Measurements from ENCODE around the gene SPINK13.

The SPINK13 gene, protein sequence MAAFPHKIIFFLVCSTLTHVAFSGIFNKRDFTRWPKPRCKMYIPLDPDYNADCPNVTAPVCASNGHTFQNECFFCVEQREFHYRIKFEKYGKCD

DNA sequence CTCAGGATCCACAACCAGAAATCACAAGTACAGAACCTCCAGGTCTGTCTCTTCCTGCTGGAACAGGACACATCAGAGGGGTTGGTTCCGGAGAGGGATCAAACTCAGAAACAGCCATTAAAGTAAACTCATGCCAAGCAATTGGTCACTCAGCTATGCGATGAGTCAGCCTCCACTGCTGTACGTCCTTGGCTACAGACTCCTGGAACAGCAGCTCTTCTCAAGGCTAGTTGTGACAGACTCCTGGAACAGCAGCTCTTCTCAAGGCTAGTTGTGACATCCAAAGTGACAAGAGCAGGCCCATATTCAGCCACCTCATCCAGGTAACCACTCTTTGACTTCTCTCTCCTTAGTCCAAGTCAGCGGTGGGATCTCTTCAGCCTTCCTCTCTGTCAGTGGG, at the start of gene SPINK13:
SPINK13 (plus strand) TSS at position 229 of the 400 bp plus-strand sequence. CDS start 1,279 bp downstream, outside the sequence.
- Histone ChIP-seq H3K27ac (ENCODE audit: poor library complexity, severe bottlenecking) (no peak within 1 kb of the TSS), H3K4me1 (ENCODE audit: insufficient read depth, poor library complexity, severe bottlenecking) (no peaks in the 10 kb centered on the region), H3K27me3 (ENCODE audit: insufficient read depth, poor library complexity, severe bottlenecking) (no peaks in the 10 kb centered on the region), H3K36me3 (ENCODE audit: low read depth) (no peaks in the 10 kb centered on the region), H3K9me3 (ENCODE audit: severe bottlenecking) (no peaks in the 10 kb centered on the region), H3K4me3 (ENCODE audit: severe bottlenecking) (no peak within 1 kb of the TSS)
- ATAC-seq (ENCODE audit: low read depth) (peak; percentile 98), DNase-seq (ENCODE audit: low spot score) (no peak)
- TF ChIP-seq, protein P1, sequence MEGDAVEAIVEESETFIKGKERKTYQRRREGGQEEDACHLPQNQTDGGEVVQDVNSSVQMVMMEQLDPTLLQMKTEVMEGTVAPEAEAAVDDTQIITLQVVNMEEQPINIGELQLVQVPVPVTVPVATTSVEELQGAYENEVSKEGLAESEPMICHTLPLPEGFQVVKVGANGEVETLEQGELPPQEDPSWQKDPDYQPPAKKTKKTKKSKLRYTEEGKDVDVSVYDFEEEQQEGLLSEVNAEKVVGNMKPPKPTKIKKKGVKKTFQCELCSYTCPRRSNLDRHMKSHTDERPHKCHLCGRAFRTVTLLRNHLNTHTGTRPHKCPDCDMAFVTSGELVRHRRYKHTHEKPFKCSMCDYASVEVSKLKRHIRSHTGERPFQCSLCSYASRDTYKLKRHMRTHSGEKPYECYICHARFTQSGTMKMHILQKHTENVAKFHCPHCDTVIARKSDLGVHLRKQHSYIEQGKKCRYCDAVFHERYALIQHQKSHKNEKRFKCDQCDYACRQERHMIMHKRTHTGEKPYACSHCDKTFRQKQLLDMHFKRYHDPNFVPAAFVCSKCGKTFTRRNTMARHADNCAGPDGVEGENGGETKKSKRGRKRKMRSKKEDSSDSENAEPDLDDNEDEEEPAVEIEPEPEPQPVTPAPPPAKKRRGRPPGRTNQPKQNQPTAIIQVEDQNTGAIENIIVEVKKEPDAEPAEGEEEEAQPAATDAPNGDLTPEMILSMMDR (IDR thresholded peaks at IDR 0.05; ENCODE audit: poor library complexity, severe bottlenecking) = no peak

DNA sequence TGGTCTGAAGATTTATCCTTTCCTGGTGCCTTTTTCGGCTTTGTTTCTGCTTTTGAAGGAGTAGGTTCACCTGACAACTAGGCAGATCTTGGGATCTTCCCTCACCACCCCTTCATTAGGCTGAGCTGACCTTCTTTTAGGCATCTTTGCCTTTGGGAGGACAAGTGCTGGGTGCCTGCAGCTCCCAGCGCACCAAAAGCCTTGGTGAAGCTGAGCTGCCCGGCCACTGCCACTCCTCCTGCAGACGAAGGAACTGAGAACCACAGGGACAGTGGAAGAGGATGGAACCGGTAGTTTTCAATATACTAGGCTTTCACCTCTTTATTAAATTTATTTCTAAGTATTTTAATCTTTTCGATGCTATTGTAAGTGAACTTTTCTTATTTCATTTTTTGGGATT, 47.1 kb upstream of the SPINK13 start:
- Histone ChIP-seq H3K36me3 (ENCODE audit: low read depth) (no peaks in the 10 kb centered on the region), H3K9me3 (ENCODE audit: severe bottlenecking) (no peaks in the 10 kb centered on the region), H3K27ac (ENCODE audit: poor library complexity, severe bottlenecking) (no peak overlapping the region), H3K4me1 (ENCODE audit: insufficient read depth, poor library complexity, severe bottlenecking) (peaks cover 17% of the 10 kb centered on the region), H3K4me3 (ENCODE audit: severe bottlenecking) (no peak overlapping the region), H3K27me3 (ENCODE audit: insufficient read depth, poor library complexity, severe bottlenecking) (no peaks in the 10 kb centered on the region)
- TF ChIP-seq, protein P1 (IDR thresholded peaks at IDR 0.05; ENCODE audit: poor library complexity, severe bottlenecking) = no peak
- no peak for DNase-seq (ENCODE audit: low spot score)
- ATAC-seq (ENCODE audit: low read depth) = no peak

DNA sequence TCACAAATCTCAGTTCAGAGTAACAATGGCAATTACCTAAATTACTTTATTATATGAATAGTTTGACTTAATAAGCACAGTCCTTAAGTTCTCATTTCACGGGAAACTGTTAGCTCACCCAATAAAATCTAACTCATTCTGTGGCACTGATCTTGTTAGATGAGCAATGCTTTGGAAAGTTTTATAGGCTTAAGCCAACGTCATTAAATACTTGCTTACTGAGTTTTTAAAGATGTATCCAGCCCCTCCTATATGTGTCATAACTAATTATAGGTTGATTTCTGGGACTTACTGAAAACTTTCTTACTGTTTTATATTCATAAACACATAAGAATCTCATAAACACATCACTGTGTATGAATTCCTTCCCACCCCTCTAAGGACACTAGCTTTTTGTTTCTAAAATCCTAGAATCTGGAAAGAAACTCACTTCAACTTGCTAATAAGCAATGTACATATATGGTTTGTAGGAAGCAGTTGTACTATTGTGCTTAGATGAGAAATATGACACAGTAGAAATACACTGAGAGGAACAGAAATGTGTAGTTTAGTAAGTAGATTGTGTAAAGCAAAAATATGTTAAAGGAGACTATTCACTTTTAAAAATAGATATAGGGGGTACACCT, 44.4 kb upstream of the SPINK13 start:
- DNase-seq (ENCODE audit: low spot score) (no peak), ATAC-seq (ENCODE audit: low read depth) (peak; percentile 95)
- Histone ChIP-seq H3K4me1 (ENCODE audit: insufficient read depth, poor library complexity, severe bottlenecking) (peaks cover 17% of the 10 kb centered on the region), H3K9me3 (ENCODE audit: severe bottlenecking) (no peaks in the 10 kb centered on the region), H3K36me3 (ENCODE audit: low read depth) (no peaks in the 10 kb centered on the region), H3K27me3 (ENCODE audit: insufficient read depth, poor library complexity, severe bottlenecking) (no peaks in the 10 kb centered on the region), H3K4me3 (ENCODE audit: severe bottlenecking) (no peak overlapping the region), H3K27ac (ENCODE audit: poor library complexity, severe bottlenecking) (peak overlapping the region; percentile 84)
- TF ChIP-seq, protein P1 (IDR thresholded peaks at IDR 0.05; ENCODE audit: poor library complexity, severe bottlenecking) = no peak

DNA sequence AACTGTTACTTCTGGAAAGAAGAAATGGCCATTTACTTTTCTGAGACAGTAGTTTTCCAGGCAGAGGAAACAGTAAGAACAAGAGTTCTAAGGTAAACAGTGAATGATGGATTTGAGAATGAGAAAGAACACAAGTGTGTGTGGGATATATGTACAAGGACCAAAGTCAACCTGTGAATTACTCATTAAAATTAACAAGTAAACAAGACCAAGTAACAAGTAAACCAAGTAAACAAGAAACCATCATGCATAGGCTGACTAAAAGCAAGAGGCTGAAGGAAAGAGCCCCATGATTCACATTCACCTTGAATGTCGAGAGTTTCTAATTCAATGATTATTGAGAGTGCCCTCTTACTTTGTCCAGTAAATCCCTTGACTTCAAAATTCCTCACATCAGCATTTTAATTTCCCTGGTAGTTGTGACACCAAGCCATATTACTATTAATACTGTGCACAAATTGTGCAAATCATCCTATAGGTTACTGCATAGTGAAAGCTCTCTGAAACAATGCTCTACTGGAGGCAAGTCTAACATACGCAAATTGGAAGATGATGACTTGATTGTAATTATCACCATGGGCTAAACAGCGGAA, 40.1 kb upstream of the SPINK13 start:
- ATAC-seq (ENCODE audit: low read depth) (no peak), DNase-seq (ENCODE audit: low spot score) (no peak)
- no peak overlapping the region for H3K4me3 ChIP-seq (ENCODE audit: severe bottlenecking)
- H3K9me3 ChIP-seq (ENCODE audit: severe bottlenecking) = no peaks in the 10 kb centered on the region
- H3K36me3 ChIP-seq (ENCODE audit: low read depth) = no peaks in the 10 kb centered on the region
- peaks cover 12% of the 10 kb centered on the region for H3K4me1 ChIP-seq (ENCODE audit: insufficient read depth, poor library complexity, severe bottlenecking)
- H3K27ac ChIP-seq (ENCODE audit: poor library complexity, severe bottlenecking) = no peak overlapping the region
- TF ChIP-seq, protein P1 (IDR thresholded peaks at IDR 0.05; ENCODE audit: poor library complexity, severe bottlenecking) = no peak
- no peaks in the 10 kb centered on the region for H3K27me3 ChIP-seq (ENCODE audit: insufficient read depth, poor library complexity, severe bottlenecking)

DNA sequence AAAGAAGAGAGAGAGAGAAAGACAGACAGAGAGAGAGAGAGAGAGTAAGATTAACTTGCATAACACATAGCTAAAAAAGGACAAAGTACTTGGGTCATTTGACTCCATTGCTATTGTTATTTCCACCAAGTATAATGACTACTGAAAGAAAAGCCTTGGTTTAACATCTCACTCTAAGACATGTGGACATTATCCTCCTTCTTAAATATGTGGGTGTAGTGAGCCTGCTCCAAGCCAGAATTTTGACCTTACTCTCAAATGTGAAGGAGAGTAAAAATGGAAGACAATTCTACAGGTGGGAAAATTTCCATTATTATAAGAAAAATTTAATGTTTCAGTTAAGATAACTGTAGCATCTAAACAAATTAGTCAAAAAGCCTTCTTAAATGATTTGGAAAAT, 38.8 kb upstream of the SPINK13 start:
- no peak for ATAC-seq (ENCODE audit: low read depth)
- Histone ChIP-seq H3K36me3 (ENCODE audit: low read depth) (no peaks in the 10 kb centered on the region), H3K9me3 (ENCODE audit: severe bottlenecking) (no peaks in the 10 kb centered on the region), H3K27me3 (ENCODE audit: insufficient read depth, poor library complexity, severe bottlenecking) (no peaks in the 10 kb centered on the region), H3K4me3 (ENCODE audit: severe bottlenecking) (no peak overlapping the region), H3K4me1 (ENCODE audit: insufficient read depth, poor library complexity, severe bottlenecking) (peaks cover 2% of the 10 kb centered on the region), H3K27ac (ENCODE audit: poor library complexity, severe bottlenecking) (no peak overlapping the region)
- TF ChIP-seq, protein P1 (IDR thresholded peaks at IDR 0.05; ENCODE audit: poor library complexity, severe bottlenecking) = no peak
- no peak for DNase-seq (ENCODE audit: low spot score)

Measured in RWPE2 (cell line).